IMR-90 (cell line): ENCODE measurements around the gene ATP5PO. TPM values are rescaled to one million over a fixed set of nuclear protein-coding genes. Genes with fewer than 3 reads are reported as not detected.

Experiments used
- ATAC-seq: fragments of 200-7000 bp; cut with Tn5 transposase; 2 replicates; pipeline ENCODE4 v1.9.1; 2020; ENCODE audit warnings: low read depth, mild to moderate bottlenecking, moderate library complexity
- BruUV-seq: library from RNA; stranded (reverse); fragments of 400-500 nt; replicated peaks from 2 replicates; lab custom pipeline; 2021; lab: Mats Ljungman, UMichigan
- CTCF ChIA-PET: fragments of 300-600 bp; formaldehyde crosslinking; extraction: SDS; loops from one replicate; lab custom pipeline; 2021; ENCODE audit warnings: antibody characterized with exemption; lab: Yijun Ruan, JAX
- POLR2A ChIA-PET: fragments of 300-600 bp; sonication (Branson Sonifier 250); formaldehyde crosslinking; loops from one replicate; lab custom pipeline; 2022; ENCODE audit warnings: antibody characterized with exemption; ENCODE audit not compliant: unreplicated experiment; lab: Charles Lee
- DNase-seq: peaks from one replicate; pipeline ENCODE4 v3.0.0; 2013
- H2AFZ ChIP-seq: replicated peaks from 2 replicates; pipeline ENCODE3; 2013; ENCODE audit warnings: low read length, mild to moderate bottlenecking; ENCODE audit not compliant: poor library complexity
- H2AK5ac ChIP-seq: 2 replicates; pipeline ENCODE4 v1.6.1; 2013; ENCODE audit warnings: low read depth, low read length, inconsistent platforms
- H2AK9ac ChIP-seq: replicated peaks from 2 replicates; pipeline ENCODE3; 2013; ENCODE audit warnings: mild to moderate bottlenecking, low read depth, low read length, moderate library complexity; ENCODE audit not compliant: poor library complexity
- H2BK120ac ChIP-seq: 2 replicates; pipeline ENCODE4 v1.6.1; 2013; ENCODE audit warnings: low read depth, low read length, inconsistent platforms
- H2BK15ac ChIP-seq: 3 replicates; pipeline ENCODE4 v1.6.1; 2013; ENCODE audit warnings: low read depth, low read length, inconsistent platforms
- H2BK20ac ChIP-seq: 2 replicates; pipeline ENCODE4 v1.6.1; 2013; ENCODE audit warnings: low read depth, mild to moderate bottlenecking, inconsistent platforms, low read length, moderate library complexity
- H2BK5ac ChIP-seq: 2 replicates; pipeline ENCODE4 v1.6.1; 2013; ENCODE audit warnings: mild to moderate bottlenecking, low read depth, low read length, inconsistent platforms; ENCODE audit not compliant: poor library complexity, severe bottlenecking
- H3K14ac ChIP-seq: replicated peaks from 2 replicates; pipeline ENCODE4 v1.6.1; 2013; ENCODE audit warnings: low read depth, low read length, inconsistent platforms
- H3K18ac ChIP-seq: 2 replicates; pipeline ENCODE4 v1.6.1; 2013; ENCODE audit warnings: low read depth, low read length, control low read depth
- H3K23ac ChIP-seq: 2 replicates; pipeline ENCODE4 v1.6.1; 2013; ENCODE audit warnings: low read depth, low read length, inconsistent platforms
- H3K27ac ChIP-seq: 2 replicates; pipeline ENCODE4 v1.5.1; 2013; ENCODE audit warnings: mild to moderate bottlenecking, control low read depth, low read length; ENCODE audit not compliant: insufficient read depth
- H3K27me3 ChIP-seq: 2 replicates; pipeline ENCODE4 v1.6.1; 2013; ENCODE audit warnings: low read length; ENCODE audit not compliant: control insufficient read depth, insufficient read depth
- H3K36me3 ChIP-seq: 2 replicates; pipeline ENCODE4 v1.6.1; 2013; ENCODE audit warnings: low read length, mixed read lengths; ENCODE audit not compliant: control insufficient read depth, insufficient read depth
- H3K4ac ChIP-seq: 2 replicates; pipeline ENCODE4 v1.6.1; 2013; ENCODE audit warnings: low read depth, low read length, inconsistent platforms
- H3K4me1 ChIP-seq: 2 replicates; pipeline ENCODE4 v1.6.1; 2013; ENCODE audit warnings: low read length, mixed read lengths; ENCODE audit not compliant: control insufficient read depth, insufficient read depth
- H3K4me2 ChIP-seq: 2 replicates; pipeline ENCODE4 v1.6.1; 2013; ENCODE audit warnings: low read depth, mild to moderate bottlenecking, control low read depth, low read length, moderate library complexity
- H3K4me3 ChIP-seq: 2 replicates; pipeline ENCODE4 v1.5.1; 2013; ENCODE audit warnings: low read depth, mild to moderate bottlenecking, control low read depth, low read length, moderate library complexity; ENCODE audit not compliant: insufficient read depth
- H3K56ac ChIP-seq: 2 replicates; pipeline ENCODE4 v1.6.1; 2013; ENCODE audit warnings: low read length, inconsistent platforms; ENCODE audit not compliant: insufficient read depth; ENCODE audit errors: extremely low read depth
- H3K79me1 ChIP-seq, 2 experiments: 2 replicates each; pipeline ENCODE4 v1.6.1; 2013; ENCODE audit warnings: low read length in 2 of 2, inconsistent platforms in 1 of 2, low read depth in 1 of 2
- H3K9ac ChIP-seq: 2 replicates; pipeline ENCODE4 v1.6.1; 2013; ENCODE audit warnings: low read depth, low read length, control low read depth
- H3K9me1 ChIP-seq: 2 replicates; pipeline ENCODE4 v1.6.1; 2013; ENCODE audit warnings: low read length, inconsistent platforms; ENCODE audit not compliant: insufficient read depth
- H3K9me3 ChIP-seq: 2 replicates; pipeline ENCODE4 v1.6.1; 2013; ENCODE audit warnings: low read length; ENCODE audit not compliant: control insufficient read depth, insufficient read depth
- H4K20me1 ChIP-seq: 2 replicates; pipeline ENCODE4 v1.6.1; 2013; ENCODE audit warnings: low read length, inconsistent platforms; ENCODE audit not compliant: insufficient read depth
- H4K5ac ChIP-seq: 2 replicates; pipeline ENCODE4 v1.6.1; 2013; ENCODE audit warnings: mild to moderate bottlenecking, low read depth, low read length, control low read depth
- H4K8ac ChIP-seq, 2 experiments: 2 replicates each; pipeline ENCODE4 v1.6.1; 2013; ENCODE audit warnings: low read depth in 2 of 2, low read length in 2 of 2, control low read depth in 1 of 2, inconsistent platforms in 1 of 2
- H4K91ac ChIP-seq: 2 replicates; pipeline ENCODE4 v1.6.1; 2013; ENCODE audit warnings: low read depth, low read length, inconsistent platforms; ENCODE audit not compliant: insufficient read depth
- BHLHE40 ChIP-seq: fragments of 150-350 bp; IDR thresholded peaks from 2 replicates; pipeline ENCODE4 v1.6.1; 2016; ENCODE audit warnings: mild to moderate bottlenecking, low read depth, low read length
- CEBPB ChIP-seq: IDR thresholded peaks from 2 replicates; pipeline ENCODE4 v1.6.1; 2012; ENCODE audit warnings: low read depth, low read length, improper control_type of control experiment
- CHD1 ChIP-seq: IDR thresholded peaks from 2 replicates; pipeline ENCODE4 v1.6.1; 2012; ENCODE audit warnings: low read depth, low read length, improper control_type of control experiment
- CTCF ChIP-seq: conservative IDR thresholded peaks from 2 replicates; pipeline ENCODE4 v1.5.1; 2012; ENCODE audit warnings: mild to moderate bottlenecking, low read depth, low read length, improper control_type of control experiment
- ELK1 ChIP-seq: fragments of 150-350 bp; IDR thresholded peaks from 2 replicates; pipeline ENCODE4 v1.6.1; 2016; ENCODE audit warnings: low read depth, mild to moderate bottlenecking, low read length, moderate library complexity, borderline replicate concordance
- MAFK ChIP-seq: IDR thresholded peaks from 2 replicates; pipeline ENCODE4 v1.6.1; 2012; ENCODE audit warnings: low read depth, low read length, improper control_type of control experiment
- MAZ ChIP-seq: IDR thresholded peaks from 2 replicates; pipeline ENCODE4 v1.6.1; 2012; ENCODE audit warnings: low read depth, mild to moderate bottlenecking, low read length, improper control_type of control experiment, moderate library complexity, borderline replicate concordance
- MXI1 ChIP-seq: IDR thresholded peaks from 2 replicates; pipeline ENCODE4 v1.6.1; 2012; ENCODE audit warnings: low read depth, mild to moderate bottlenecking, low read length, moderate library complexity, borderline replicate concordance
- POLR2A ChIP-seq: IDR thresholded peaks from 2 replicates; pipeline ENCODE4 v1.6.1; 2012; ENCODE audit warnings: mild to moderate bottlenecking, low read depth, low read length
- RAD21 ChIP-seq: IDR thresholded peaks from 2 replicates; pipeline ENCODE4 v1.6.1; 2012; ENCODE audit warnings: low read length, improper control_type of control experiment
- RCOR1 ChIP-seq: IDR thresholded peaks from 2 replicates; pipeline ENCODE4 v1.6.1; 2012; ENCODE audit warnings: mild to moderate bottlenecking, low read length, improper control_type of control experiment; ENCODE audit not compliant: insufficient replicate concordance
- RFX5 ChIP-seq: IDR thresholded peaks from 2 replicates; pipeline ENCODE4 v1.8.0; 2012; ENCODE audit warnings: low read depth, mild to moderate bottlenecking, low read length, moderate library complexity
- SMC3 ChIP-seq: fragments of 150-350 bp; IDR thresholded peaks from 2 replicates; pipeline ENCODE4 v1.6.1; 2016; ENCODE audit warnings: low read depth, mild to moderate bottlenecking, antibody characterized with exemption, low read length, moderate library complexity
- USF2 ChIP-seq: fragments of 150-350 bp; IDR thresholded peaks from 2 replicates; pipeline ENCODE4 v1.6.1; 2017; ENCODE audit warnings: mild to moderate bottlenecking, antibody characterized with exemption, low read length, low read depth
- WGBS, 2 experiments: methylation state at CpG; one replicate each; pipeline versions ENCODE4 v1.1.5 to v1.1.7; 2013; ENCODE audit warnings: missing lambda C conversion rate in 2 of 2; ENCODE audit not compliant: insufficient read length in 1 of 2; ENCODE audit errors: extremely low coverage in 2 of 2; 5-methylcytosine and 5-hydroxymethylcytosine counted together
- dilution Hi-C: fragments of 300-500 bp; cut with HindIII; formaldehyde crosslinking; loops from one replicate; pipeline ENCODE4 v1.14.3; 2018; ENCODE audit warnings: low sequenced_read_pairs; ENCODE audit not compliant: unreplicated experiment
- in situ Hi-C: fragments of 300-500 bp; cut with MboI; formaldehyde crosslinking; loops from 3 replicates; pipeline ENCODE4 v1.14.3; 2019; ENCODE audit warnings: low sequenced_read_pairs, inconsistent platforms, mixed read lengths
- intact Hi-C: fragments of 100-400 bp; cut with micrococcal nuclease; formaldehyde crosslinking; loops from 2 replicates; pipeline ENCODE4 v1.10.0; 2022
- polyA plus RNA-seq, 3 experiments: library from polyadenylated mRNA; depleted of rRNA; stranded (reverse); fragments of >200 nt; gene quantifications; 2 replicates each; pipeline ENCODE4 v1.2.3, GENCODE V29; 2012; ENCODE audit warnings: low replicate concordance in 1 of 3
- total RNA-seq: library from RNA; depleted of rRNA; stranded (reverse); fragments of >200 nt; gene quantifications from 2 replicates; pipeline ENCODE4 v1.2.3, GENCODE V29; 2012

ATP5PO gene
- total and polyA plus RNA-seq, 2 of the 4 experiments (the other 2 are of a cell fraction) = 237 to 250 TPM

- TF ChIP-seq BHLHE40 (no peak), MAFK (no peak), RCOR1 (no peak), CHD1 (no peak), CEBPB (no peak), ELK1 (no peak), POLR2A (no peak), MAZ (no peak), CTCF (no peak), RFX5 (no peak), MXI1 (no peak), SMC3 (no peak), USF2 (no peak), RAD21 (no peak)
- Histone ChIP-seq H4K20me1 (no peaks in the 10 kb centered on the region), H3K36me3 (no peaks in the 10 kb centered on the region), H3K79me1 (no peaks in the 10 kb centered on the region), H3K4me2 (no peak overlapping the region), H3K27me3 (no peaks in the 10 kb centered on the region), H4K91ac (no peak overlapping the region; the same call in 1 of the 2 replicates), H3K9me3 (peaks cover 3% of the 10 kb centered on the region; the same call in 1 of the 2 replicates), H3K9me1 (no peaks in the 10 kb centered on the region), H4K5ac (no peak overlapping the region), H2BK120ac (no peak overlapping the region), H3K23ac (no peak overlapping the region), H3K4me1 (no peaks in the 10 kb centered on the region; the same call in 1 of the 2 replicates), H2BK20ac (no peak overlapping the region), H2AK9ac (peak overlapping the region; percentile 50), H3K27ac (no peak overlapping the region), H3K18ac (no peak overlapping the region), H2AFZ (no peak overlapping the region), H3K56ac (no peak overlapping the region), H2BK15ac (no peak overlapping the region), H2AK5ac (0 out of 2 replicates have a peak overlapping the region, but pooled peaks have one; percentile 18), H3K14ac (no peak overlapping the region), H3K4ac (no peak overlapping the region), H2BK5ac (no peak overlapping the region), H3K4me3 (no peak overlapping the region), H4K8ac (no peak overlapping the region), H3K9ac (no peak overlapping the region)
- POLR2A ChIA-PET = no interaction called here
- WGBS, 2 experiments = 60% methylated on average over 1 of the region's 6 CpGs; no CpG with 5 or more reads in 1 of the 2 experiments
- BruUV-seq = no TSS peak
- in situ Hi-C loops = no loop called here
- intact Hi-C loops = no loop called here
- DNase-seq (no peak), ATAC-seq (no peak)
- dilution Hi-C loops = no loop called here
- CTCF ChIA-PET = no interaction called here
Measured at GRCh38 chr21:33962290-33962689, 46.7 kb upstream of the ATP5PO start.
